A204.1 (cell line): Measurements from ENCODE around the gene TBC1D2B.

Experiments used
- FAIRE-seq: peaks from 2 replicates; lab custom pipeline; 2012; peaks lifted over from hg19 to GRCh38; lab: Jason Lieb, UNC

The TBC1D2B gene

DNA sequence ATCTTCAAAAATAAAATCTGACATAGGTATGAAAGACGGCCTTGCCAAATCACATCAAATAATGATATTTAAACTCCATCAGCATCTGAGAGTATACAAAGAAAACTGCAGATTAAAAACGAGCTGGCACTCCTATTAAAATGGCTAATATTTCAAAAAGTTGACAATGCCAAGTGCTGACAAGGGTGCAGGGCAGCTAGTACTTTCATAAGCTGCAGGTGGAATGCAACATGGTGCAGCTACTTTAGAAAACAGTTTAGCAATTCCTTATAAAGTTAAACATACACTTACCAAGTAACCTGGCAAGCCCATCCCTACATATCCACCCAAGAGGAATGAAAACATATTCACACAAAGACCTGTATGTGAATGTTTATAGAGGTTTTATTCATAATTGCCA, 23.0 kb downstream of the TBC1D2B start:
- no peak for FAIRE-seq

DNA sequence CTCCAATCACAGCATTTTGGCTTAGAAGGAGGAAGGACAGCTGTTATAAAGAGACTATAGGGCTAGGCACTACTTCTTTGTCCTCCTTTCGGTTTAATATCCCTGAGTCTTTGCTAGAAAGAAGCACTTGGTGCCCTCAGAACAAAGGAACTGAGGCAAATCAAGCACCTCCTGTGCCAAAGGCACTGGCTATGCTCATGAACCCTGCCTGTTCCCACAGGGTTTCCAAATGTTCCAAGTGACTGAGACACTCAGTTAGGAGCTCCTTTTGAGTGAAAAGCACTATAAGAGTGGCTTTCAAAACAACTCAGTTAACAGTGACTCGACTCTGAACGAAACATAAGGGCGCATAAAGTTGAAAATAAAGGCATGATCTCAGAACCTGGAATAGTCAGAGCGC, 25.0 kb downstream of the TBC1D2B start:
- FAIRE-seq: no peak

GRCh38 chr15:78052001-78052401, 25.5 kb downstream of the TBC1D2B start:
- no peak for FAIRE-seq

DNA sequence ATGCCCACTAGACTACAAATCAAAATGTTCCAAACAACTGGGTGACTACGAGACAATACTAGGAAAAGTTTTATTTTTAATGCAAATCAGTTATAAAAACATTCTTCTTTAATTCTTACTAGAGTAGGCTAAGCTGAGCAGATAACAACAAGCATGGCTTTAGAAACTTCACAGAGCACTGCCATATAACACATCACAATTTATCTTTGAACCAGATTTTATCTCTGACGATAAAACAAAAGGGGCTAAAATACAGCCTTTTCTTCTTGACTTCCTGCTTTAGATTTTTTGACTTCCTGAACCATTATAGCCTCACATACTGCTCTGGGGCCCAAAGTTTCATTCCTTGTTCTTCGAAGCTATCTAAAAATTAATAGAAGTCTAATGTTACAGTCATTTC, 25.9 kb downstream of the TBC1D2B start:
- FAIRE-seq: no peak

DNA sequence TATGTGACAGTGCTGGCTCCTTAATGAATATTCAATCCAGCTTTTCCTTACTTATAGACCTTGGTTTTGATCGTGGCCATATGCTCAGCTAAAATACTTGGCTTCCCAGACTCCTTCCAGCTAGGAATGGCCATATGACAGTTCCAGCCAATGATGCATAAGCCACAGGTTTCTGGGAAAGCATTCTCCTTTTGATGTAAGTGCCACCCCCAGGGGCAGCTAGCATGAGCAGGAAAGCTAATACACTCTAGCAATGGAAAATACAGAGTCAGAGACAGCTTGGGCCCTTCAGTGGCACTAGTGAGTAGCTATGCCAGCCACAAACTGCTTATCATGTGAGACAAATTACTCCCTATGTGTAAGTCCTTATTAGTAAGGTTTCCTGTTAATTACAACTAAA, 26.7 kb downstream of the TBC1D2B start:
- FAIRE-seq: no peak

GRCh38 chr15:78050441-78050809, 27.1 kb downstream of the TBC1D2B start:
- no peak for FAIRE-seq

DNA sequence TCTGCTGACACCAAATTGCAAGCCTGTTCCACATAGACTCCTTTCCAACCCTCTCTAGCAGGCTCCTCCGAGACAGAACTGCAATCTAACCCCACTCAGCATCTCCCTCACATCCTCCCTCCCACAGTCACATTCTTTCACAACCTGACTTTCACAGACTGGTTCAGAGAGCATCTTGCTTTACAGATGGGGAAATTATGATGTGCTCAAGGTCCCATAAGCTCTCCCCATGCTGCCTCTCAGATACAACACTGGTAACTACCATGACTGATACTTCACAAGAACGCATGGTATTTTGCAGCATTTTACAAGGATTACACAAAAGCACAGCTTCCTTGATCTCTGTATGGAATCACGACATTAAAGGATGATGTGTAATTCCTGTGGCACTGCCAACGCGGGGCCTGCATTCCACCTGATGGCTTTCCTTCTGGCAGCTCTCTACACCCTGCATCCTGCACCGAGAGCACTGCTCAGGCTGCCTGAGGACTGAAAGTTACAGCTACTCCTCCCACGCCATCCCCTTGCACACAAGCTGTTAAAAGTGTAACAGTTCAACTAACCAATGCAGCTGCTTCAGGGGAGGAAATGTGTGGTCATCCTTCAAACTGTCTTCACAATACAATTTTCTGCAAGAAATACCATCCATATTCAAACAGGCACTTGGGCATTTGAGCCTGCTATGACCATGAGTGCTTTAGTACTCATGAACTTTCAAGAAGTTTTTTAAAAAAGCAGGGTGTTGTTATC, 27.6 kb downstream of the TBC1D2B start:
- no peak for FAIRE-seq

DNA sequence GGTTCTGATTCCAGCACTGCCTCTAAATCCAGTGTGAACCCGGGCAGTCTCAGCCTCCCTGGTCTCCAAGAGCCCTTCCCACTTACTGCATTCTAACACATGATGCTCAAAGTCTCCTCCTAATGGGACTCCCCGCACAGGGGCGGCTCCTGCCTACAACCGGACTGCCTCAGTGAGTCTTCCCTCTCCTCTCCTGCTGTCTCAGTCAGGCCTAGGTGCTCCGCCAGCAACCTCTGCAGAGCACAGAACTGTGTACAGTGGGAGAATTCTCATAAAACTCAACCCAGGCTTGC, 28.9 kb downstream of the TBC1D2B start:
- FAIRE-seq: no peak

- FAIRE-seq: no peak
Measured at GRCh38 chr15:78047761-78048627, 29.5 kb downstream of the TBC1D2B start.

- no peak for FAIRE-seq
Measured at GRCh38 chr15:78046796-78047341, 30.6 kb downstream of the TBC1D2B start.

DNA sequence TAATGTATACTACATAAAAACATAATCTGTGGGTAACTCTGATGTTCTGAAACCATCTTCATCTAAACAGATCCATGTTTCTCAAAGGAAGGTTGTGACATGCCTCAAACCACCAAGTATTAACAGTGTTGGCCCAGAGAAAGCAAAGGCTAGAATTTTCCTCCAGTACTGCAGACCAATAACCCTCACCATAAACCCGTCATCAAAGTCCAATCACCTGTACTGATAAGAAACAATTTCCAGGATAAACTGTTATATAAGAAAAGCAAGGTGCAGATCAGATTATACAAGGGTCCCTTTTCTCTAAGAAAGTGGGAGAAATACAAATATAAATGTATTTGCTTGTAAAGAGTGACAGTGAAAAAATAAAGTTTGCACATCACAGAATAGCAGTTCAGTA, 32.3 kb downstream of the TBC1D2B start:
- FAIRE-seq: no peak

- no peak for FAIRE-seq
Measured at GRCh38 chr15:78044407-78045155, 32.9 kb downstream of the TBC1D2B start.

GRCh38 chr15:78041946-78042345, 35.6 kb downstream of the TBC1D2B start:
- no peak for FAIRE-seq

GRCh38 chr15:78040653-78041244, 36.8 kb downstream of the TBC1D2B start:
- FAIRE-seq: no peak

DNA sequence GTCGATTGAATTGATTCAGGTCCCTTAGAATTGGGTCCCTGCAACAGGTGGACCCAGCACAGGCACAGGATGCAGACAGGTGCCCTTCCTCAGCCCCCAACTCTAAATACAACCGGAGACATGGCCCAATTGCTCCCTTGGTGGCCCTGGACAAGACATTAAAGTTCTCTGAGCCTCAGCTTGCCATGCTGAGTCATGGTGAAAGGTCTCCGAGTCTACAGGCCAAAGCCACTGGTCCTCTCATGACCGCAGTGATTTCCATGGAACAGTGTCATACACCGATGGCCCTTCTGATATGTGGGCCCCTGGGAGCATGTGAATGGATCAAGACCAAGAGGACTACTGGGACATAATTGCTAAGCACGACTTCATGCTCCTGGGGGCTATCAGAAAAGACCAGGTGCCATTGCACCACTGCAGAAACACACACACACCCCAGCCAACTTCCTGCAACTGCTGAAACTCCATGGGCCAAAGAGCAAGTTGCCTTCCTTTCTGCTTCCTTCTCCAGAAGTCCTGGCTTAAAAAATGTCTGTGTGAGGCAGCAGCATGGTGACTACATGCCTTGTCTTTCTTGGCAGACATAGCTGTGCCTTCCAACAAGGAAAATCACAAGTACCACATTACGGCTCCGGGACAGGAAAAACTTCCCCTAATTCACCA, 38.8 kb downstream of the TBC1D2B start:
- no peak for FAIRE-seq

GRCh38 chr15:78037779-78038305, 39.7 kb downstream of the TBC1D2B start:
- FAIRE-seq: no peak

DNA sequence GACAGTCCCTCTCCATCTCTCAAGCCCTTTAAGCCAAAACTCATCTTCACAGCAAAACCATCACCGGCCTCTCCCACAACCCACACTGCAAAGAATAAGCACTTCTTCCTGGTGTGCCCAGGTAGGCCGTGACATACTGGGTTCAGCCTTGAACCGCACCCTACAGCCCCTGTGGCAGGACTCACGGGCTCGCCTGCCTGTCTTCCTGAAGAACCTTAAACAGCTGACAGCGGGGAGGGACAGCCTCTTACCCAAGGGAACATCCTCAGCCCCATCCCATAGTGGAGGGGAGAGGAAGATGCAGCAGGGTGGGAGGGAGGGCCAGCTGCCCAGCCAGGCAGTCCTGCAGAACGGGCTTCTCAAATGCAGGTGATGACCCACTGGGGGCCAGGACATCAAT, 40.2 kb downstream of the TBC1D2B start:
- no peak for FAIRE-seq

DNA sequence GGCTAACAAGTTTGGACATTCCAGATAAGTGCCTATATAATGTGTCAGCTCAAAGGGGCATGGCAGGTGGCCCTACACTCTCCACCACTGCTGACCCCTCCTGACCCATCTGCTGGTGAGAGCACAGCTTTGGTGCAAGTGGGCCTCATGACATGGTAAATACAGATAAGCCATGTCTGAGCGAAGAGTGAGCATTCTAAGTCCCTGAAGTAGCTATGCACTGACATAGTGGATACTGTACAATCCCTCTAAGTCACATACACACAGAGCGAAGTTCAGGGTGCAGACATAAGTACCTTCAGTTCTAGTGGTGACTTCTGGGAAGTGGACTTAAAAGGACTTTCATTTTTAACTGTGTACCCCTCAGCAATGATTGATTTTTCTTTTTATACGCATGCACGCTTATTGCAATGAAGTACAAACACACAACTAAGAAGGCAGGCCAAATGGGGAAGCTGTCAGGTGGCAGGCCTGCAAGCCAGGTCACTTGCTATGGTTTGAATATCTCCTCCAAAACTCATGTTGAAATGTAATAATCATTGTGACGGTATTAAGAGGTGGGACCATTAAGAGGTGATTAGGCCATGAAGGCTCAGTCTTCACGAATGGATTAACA, 41.5 kb downstream of the TBC1D2B start:
- FAIRE-seq: no peak

DNA sequence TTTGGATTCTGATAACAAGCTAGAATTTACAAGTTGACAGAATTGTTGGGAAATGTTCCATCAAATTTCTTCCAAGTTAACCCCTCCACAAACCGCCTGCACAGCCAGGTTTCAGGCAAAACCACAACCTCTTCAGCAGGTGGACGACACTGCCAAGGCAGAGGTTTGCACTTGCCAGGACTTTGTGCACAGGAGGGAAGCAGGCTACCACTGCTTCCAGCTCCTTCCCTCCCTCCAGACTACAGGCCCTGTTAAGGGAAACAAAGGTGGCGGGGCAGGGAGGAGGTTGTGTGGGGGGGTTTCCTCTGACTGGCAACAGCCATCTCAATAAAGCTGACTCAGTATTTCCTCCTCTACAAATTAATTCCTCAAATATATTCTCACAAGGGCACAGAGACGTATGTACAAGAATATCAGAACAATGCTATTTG, 42.2 kb downstream of the TBC1D2B start:
- FAIRE-seq: no peak

- FAIRE-seq: no peak
Measured at GRCh38 chr15:78034495-78035191, 42.9 kb downstream of the TBC1D2B start.

GRCh38 chr15:78033864-78034263, 43.6 kb downstream of the TBC1D2B start:
- FAIRE-seq: no peak
